GM19467 (cell line): ENCODE results near the gene ATP9A.
"Not testable (repeated sequence)": the region's sequence is repeated elsewhere in the genome, so short reads cannot be mapped to it uniquely, and the experiment has no call there.

ENCODE experiments used
- ATAC-seq: cut with Tn5 transposase; IDR thresholded peaks from one replicate; pipeline ENCODE4 v1.9.1; 2021; ENCODE audit warnings: mild to moderate bottlenecking, moderate library complexity; ENCODE audit not compliant: unreplicated experiment

Gene ATP9A

GRCh38 chr20:51731731-51732095 lies 36.5 kb downstream of the ATP9A start:
- ATAC-seq, result no peak

GRCh38 chr20:51729771-51730170 lies 38.4 kb downstream of the ATP9A start:
- no peak for ATAC-seq

GRCh38 chr20:51728737-51729136 lies 39.5 kb downstream of the ATP9A start:
- no peak for ATAC-seq

- no peak for ATAC-seq
Measured at GRCh38 chr20:51727872-51728271, 40.3 kb downstream of the ATP9A start.

GRCh38 chr20:51725584-51726176 lies 42.5 kb downstream of the ATP9A start:
- ATAC-seq, result no peak

- ATAC-seq, result not testable (repeated sequence)
Measured at GRCh38 chr20:51723026-51723425, 45.2 kb downstream of the ATP9A start.

GRCh38 chr20:51722246-51722645 lies 45.9 kb downstream of the ATP9A start:
- ATAC-seq, result not testable (repeated sequence)

GRCh38 chr20:51720854-51721253 lies 47.3 kb downstream of the ATP9A start:
- ATAC-seq, result no peak

GRCh38 chr20:51720384-51720783 lies 47.8 kb downstream of the ATP9A start:
- no peak for ATAC-seq

GRCh38 chr20:51715856-51716185 lies 52.4 kb downstream of the ATP9A start:
- ATAC-seq, result no peak

- no peak for ATAC-seq
Measured at GRCh38 chr20:51715163-51715855, 52.9 kb downstream of the ATP9A start.

- ATAC-seq, result no peak
Measured at GRCh38 chr20:51713213-51713598, 55.0 kb downstream of the ATP9A start.

GRCh38 chr20:51712501-51713212 lies 55.5 kb downstream of the ATP9A start:
- ATAC-seq, result no peak

- no peak for ATAC-seq
Measured at GRCh38 chr20:51711426-51711825, 56.8 kb downstream of the ATP9A start.

- no peak for ATAC-seq
Measured at GRCh38 chr20:51710361-51710894, 57.8 kb downstream of the ATP9A start.

GRCh38 chr20:51705400-51705799 lies 62.8 kb downstream of the ATP9A start:
- ATAC-seq, result no peak

GRCh38 chr20:51703400-51704287 lies 64.5 kb downstream of the ATP9A start:
- ATAC-seq, result no peak

- no peak for ATAC-seq
Measured at GRCh38 chr20:51702556-51702955, 65.6 kb downstream of the ATP9A start.

- no peak for ATAC-seq
Measured at GRCh38 chr20:51700809-51701285, 67.3 kb downstream of the ATP9A start.

GRCh38 chr20:51698252-51698651 lies 69.9 kb downstream of the ATP9A start:
- ATAC-seq, result no peak
